HG03442 (cell line): ENCODE results near the gene L1TD1.
"Not testable (repeated sequence)": the region's sequence is repeated elsewhere in the genome, so short reads cannot be mapped to it uniquely, and the experiment has no call there.

Source experiments
- ATAC-seq: cut with Tn5 transposase; IDR thresholded peaks from one replicate; pipeline ENCODE4 v1.9.1; 2021; ENCODE audit warnings: mild to moderate bottlenecking, moderate library complexity; ENCODE audit not compliant: unreplicated experiment

The L1TD1 gene

DNA sequence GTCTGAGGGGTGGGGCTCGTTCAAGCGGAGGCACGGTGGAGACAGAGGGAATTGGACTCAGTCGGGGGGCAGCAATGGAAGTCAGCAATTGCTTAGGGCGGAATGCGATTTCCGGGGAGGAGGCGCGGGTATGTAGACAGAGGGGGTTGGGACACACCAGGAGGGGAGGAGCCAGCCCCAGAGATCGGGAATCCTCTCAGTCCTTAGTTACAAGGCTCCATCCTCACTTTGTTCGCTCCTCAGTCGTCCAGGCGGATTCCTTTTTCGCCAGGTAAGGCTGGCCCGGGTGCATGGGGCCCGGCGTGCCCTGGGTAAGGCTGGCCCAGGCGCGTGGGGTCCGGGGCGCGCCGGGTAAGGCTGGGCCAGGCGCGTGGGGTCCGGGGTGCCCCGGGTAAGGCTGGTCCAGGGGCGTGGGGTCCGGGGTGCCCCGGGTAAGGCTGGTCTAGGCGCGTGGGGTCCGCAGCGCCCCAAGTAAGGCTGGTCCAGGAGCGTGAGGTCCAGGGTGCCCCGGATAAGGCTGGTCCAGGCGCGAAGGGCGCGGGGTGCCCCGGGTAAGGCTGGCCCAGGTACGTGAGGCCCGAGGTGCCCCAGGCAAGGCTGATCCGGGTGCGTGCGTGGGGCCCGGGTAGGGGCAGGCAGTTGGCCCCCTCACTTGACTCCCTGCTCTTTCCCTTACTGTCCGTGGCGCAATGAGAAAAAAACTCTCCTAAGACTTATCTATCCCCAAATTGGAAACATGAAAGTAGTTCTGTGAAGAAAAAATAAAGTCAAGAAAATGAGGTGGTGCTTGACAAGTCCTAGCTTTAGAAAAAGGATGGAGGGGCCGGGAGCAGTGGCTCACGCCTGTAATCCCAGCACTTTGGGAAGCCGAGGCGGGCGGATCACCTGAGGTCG, at the start of gene L1TD1:
L1TD1 (plus strand) TSS at position 199 of the 894 bp plus-strand sequence. CDS start 11,780 bp downstream, outside the sequence.
- ATAC-seq = no peak

- ATAC-seq = peak; percentile 78
Measured at GRCh38 chr1:62159940-62160348, 34.7 kb upstream of the L1TD1 start.

- no peak for ATAC-seq
Measured at GRCh38 chr1:62161711-62162110, 32.9 kb upstream of the L1TD1 start.

DNA sequence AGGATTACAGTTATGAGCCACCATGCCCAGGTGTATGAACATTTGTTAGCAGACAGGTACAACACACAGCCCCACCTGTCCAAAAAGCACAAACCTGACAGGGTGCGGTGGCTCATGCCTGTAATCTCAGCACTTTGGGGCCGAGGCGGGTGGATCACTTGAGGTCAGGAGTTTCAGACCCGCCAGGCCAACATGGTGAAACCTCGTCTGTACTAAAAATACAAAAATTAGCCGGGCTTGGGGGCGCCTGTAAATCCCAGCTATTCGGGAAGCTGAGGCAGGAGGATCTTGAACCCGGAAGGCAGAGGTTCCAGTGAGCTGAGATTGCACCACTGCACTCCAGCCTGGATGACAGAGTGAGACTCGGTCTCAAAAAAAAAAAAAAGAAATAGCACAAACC, 24.3 kb upstream of the L1TD1 start:
- not testable (repeated sequence) for ATAC-seq

GRCh38 chr1:62175568-62176179, 19.0 kb upstream of the L1TD1 start:
- ATAC-seq = no peak

DNA sequence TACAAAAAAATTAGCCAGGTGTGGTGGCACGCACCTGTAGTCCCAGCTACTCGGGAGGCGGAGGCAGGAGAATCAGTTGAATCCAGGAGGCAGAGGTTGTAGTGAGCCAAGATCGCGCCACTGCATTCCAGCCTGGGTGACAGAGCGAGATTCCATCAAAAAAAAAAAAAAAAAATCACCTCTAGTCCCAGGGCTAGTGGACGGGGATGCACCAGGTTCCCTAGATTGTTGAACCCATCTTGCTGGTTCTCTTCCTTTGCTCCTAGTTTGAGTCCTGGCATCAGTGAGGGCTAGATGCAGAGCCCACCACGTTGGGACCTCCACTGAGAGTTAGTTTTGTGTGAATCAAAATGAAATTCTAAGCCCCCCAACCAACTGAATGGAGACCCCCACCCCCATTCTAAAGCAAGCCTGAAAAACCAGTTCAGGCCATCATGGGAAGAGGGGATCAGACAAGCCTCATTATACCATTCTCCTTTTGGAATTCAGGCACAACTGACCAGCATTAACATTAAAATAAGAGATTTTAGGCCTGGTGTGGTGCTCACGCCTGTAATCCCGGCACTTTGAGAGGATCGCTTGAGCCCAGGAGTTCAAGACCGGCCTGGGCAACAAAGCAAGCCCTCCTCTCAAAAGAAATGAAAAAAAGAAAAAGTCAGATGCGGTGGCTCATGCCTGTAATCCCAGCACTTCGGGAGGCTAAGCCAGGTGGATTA, 17.9 kb upstream of the L1TD1 start:
- no peak for ATAC-seq

DNA sequence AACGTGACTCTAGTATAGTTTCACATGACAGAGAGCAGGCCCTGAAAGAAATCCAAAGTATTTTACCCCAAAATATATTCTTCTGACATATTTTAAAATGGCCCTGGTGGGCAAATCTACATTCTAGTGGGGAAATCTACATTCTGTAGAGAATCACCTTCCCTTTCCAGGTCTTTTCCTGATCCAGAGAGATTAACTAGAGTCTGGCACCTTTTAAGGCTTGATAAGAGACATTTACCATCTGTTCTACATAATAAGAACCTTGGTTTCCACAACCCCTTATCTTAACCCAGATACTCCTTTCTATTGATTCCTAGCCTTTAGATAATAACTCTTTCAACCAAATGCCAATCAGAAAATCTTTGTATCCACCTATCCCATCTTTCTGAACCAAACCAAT, 17.0 kb upstream of the L1TD1 start:
- ATAC-seq = no peak

DNA sequence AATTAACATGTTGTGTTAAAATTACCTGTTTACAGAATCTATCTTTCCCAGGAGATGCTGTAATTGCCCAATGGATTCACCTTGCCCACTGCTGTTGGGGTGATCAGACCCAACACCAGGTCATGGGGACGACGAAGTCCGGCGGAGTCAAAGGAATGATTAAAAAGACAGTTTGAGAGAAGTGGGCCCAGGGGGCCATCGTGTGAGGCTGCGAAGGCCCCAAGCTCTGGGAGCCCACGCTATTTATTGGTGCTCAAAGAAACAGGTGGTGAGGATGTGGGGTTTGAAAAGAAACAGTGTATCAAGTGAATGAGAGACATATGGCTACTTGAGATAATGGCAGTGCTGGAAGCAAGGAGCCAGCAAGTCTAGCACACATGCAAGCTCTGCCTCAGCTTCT, 16.3 kb upstream of the L1TD1 start:
- no peak for ATAC-seq

- not testable (repeated sequence) for ATAC-seq
Measured at GRCh38 chr1:62180054-62180453, 14.6 kb upstream of the L1TD1 start.

DNA sequence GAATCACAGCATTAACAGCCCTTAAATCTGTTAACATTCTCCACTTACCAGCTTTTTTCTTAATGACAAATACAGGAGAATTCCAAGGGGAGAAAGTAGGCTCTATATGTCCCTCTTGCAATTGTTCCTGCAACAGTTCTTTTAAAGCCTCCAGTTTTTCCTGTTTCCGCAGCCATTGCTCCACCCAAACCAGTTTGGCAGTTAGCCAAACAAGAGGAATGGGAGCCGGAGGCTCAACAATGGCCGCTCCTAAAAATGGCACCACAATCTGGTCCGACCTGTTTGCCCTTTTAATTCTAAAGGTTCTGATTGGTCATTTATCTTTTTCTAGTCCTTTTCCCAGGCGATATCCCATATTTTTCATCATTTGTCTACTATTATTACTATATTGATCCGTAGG, 14.0 kb upstream of the L1TD1 start:
- no peak for ATAC-seq

GRCh38 chr1:62181532-62181931, 13.1 kb upstream of the L1TD1 start:
- ATAC-seq = no peak

DNA sequence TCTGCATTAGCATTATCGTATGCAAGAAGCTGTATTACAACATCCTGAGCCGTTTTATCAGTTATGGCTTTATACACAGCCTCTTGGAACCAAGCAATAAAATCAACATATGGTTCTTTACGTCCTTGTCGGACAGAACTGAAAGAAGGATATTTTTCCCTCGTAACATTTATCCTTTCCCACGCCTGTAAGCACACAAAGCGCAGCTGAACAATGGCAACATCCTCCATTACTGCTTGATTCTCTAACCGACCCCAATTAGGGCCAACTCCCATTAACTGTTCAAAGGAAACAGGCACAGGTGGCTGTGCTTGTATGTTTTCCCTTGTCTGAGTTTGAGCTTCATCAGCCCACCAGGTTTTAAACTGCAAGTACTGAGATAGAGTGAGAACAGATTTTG, 12.5 kb upstream of the L1TD1 start:
- ATAC-seq = not testable (repeated sequence)

DNA sequence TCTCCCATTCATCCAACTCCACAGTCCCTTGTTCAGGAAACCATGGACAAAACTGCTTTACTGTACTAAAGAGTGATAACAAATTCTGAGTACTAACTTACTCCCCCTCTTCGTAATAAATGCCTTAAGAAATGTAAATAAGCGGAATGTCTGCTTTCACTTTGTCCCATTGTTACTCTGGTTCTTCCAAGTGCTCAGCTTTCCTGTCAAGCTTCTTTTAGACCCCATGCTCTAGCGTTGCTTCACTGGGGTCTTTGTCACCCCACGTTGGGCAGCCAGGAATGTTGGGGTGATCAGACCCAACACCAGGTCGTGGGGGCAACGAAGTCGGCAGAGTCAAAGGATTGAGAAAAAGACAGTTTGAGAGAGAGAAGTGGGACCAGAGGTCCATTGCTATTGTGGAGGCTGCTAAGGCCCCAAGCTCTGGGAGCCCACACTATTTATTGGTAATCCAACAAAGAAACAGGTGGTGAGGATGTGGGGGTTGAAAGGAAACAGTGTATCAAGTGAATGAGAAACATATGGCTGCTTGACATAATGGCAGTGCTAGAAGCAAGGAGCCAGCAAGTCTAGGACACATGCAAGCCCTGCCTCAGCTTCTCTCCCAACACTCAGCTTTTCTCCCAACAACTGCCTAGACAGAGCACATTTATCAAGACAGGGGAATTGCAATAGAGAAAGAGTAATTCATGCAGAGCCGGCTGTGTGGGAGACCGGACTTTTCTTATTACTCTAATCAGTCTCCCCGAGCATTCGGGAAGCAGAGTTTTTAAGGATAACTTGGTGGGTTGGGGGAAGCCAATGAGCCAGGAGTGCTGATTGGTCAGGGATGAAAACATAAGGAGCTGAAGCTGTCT, 11.3 kb upstream of the L1TD1 start:
- ATAC-seq = not testable (repeated sequence)

- no peak for ATAC-seq
Measured at GRCh38 chr1:62184336-62184735, 10.3 kb upstream of the L1TD1 start.

- ATAC-seq = not testable (repeated sequence)
Measured at GRCh38 chr1:62185233-62185632, 9.4 kb upstream of the L1TD1 start.

GRCh38 chr1:62185677-62186076, 9.0 kb upstream of the L1TD1 start:
- ATAC-seq = no peak

DNA sequence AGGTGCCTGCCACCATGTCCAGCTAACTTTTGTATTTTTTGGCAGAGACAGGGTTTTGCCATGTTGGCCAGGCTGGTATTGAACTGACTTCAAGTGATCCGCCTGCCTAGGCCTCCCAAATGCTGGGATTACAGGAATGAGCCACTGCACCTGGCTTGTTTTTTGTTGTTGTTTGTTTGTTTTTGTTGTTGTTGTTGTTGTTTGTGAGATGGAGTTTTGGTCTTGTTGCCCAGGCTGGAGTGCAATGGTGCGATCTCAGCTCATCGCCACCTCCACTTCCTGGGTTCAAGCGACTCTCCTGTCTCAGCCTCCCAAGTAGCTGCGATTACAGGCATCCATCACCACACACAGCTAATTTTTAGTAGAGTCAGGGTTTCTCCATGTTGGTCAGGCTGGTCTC, 7.1 kb upstream of the L1TD1 start:
- ATAC-seq = no peak

DNA sequence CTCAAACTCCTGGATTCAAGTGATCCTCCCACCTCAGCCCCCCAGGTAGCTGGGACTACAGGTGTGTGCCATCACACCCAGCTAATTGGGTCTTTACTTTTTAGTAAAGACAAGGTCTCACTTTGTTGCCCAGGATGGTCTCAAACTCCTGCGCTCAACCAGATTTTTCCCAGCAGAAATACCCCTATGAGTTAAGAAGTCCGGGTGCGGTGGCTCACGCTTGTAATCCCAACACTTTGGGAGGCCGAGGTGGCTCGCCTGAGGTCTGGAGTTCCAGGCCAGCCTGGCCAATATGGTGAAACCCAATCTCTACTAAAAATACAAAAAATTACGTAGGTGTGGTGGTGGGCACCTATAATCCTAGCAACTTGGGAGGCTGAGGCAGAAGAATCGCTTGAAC, 6.5 kb upstream of the L1TD1 start:
- ATAC-seq = no peak

GRCh38 chr1:62196086-62196690, 1.5 kb downstream of the L1TD1 start:
- ATAC-seq = no peak

DNA sequence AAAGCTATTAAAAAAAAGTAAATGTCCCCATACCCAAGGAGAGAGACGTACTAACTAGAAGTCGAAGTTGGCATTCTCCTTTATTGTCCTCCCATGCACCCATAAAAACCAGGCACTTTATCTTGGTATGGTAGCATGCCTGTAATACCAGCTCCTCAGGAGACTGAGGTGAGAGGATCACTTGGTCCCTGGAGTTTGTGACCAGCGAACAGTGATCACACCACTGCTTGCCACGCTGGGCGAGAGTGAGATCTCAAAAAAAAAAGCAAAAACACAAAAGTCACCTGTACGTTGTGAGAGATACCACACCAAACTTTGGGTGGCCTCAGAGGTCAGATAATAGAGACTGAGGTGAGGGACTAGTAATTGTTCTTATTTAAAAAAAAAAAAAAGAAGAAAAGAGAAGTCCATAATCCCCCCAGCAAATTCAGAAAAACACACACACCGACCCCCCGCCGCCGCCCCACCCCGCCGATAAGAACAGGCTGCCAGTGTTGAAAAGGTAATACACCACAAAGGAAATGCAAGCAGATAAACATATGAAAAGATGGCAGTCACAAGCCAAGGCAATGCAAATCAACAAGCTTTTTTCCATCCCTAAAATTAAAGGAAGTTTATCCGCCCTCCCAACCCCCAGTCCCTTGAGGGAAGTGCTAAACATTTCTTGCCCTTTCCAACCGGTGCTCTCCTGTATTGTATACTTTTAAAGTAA, 3.6 kb downstream of the L1TD1 start:
- no peak for ATAC-seq
